Prostate gland (tissue), 2 donors: ENCODE data around the gene AKAP17A. TPM values are rescaled to one million over a fixed set of nuclear protein-coding genes. Genes with fewer than 3 reads are reported as not detected.
"Not testable (repeated sequence)": the region's sequence is repeated elsewhere in the genome, so short reads cannot be mapped to it uniquely, and the experiment has no call there.

Experiments
- DNase-seq: peaks from one replicate; pipeline ENCODE4 v3.0.0-alpha.2; 2019; ENCODE audit warnings: low spot score
- H3K27ac ChIP-seq, 2 donors: fragments of 200-600 bp; sonication (generic); 2 replicates each; pipeline ENCODE4 v1.5.1; 2017 to 2019
- H3K27me3 ChIP-seq: fragments of 200-600 bp; sonication (generic); replicated peaks from 2 replicates; pipeline ENCODE4 v1.5.1; 2019; ENCODE audit not compliant: insufficient read depth
- H3K36me3 ChIP-seq, 2 donors: fragments of 200-600 bp; sonication (generic); 1 replicate in 1 of 2; 2 replicates in 1 of 2; pipeline versions ENCODE4 v1.5.1 to v1.8.1; 2017 to 2019
- H3K4me1 ChIP-seq: fragments of 200-600 bp; sonication (generic); replicated peaks from 2 replicates; pipeline ENCODE4 v1.5.1; 2019
- H3K4me3 ChIP-seq, 2 donors: fragments of 200-600 bp; sonication (generic); 2 replicates each; pipeline ENCODE4 v1.5.1; 2017 to 2019
- H3K9me3 ChIP-seq: fragments of 200-600 bp; sonication (generic); 2 replicates; pipeline ENCODE4 v1.5.1; 2017
- CTCF ChIP-seq, 4 experiments: fragments of 200-600 bp in 2 of 4; fragments of 450-650 bp in 2 of 4; sonication (generic) in 2 of 4; IDR thresholded peaks; 1 replicate in 3 of 4; 2 replicates in 1 of 4; pipeline ENCODE4 v1.5.1; 2016 to 2019; ENCODE audit warnings: antibody characterized with exemption in 4 of 4, mild to moderate bottlenecking in 2 of 4, moderate library complexity in 2 of 4
- POLR2A ChIP-seq: fragments of 450-650 bp; IDR thresholded peaks from one replicate; pipeline ENCODE4 v1.6.1; 2016; ENCODE audit warnings: antibody characterized with exemption, mild to moderate bottlenecking
- POLR2AphosphoS5 ChIP-seq: sonication (generic); formaldehyde crosslinking; IDR thresholded peaks from one replicate; pipeline ENCODE4 v1.6.1; 2017; ENCODE audit warnings: antibody characterized with exemption
- WGBS: methylation state at CpG from one replicate; pipeline ENCODE4 v1.1.5; 2018; 5-methylcytosine and 5-hydroxymethylcytosine counted together
- intact Hi-C: fragments of 100-400 bp; cut with DNase I; formaldehyde crosslinking; loops from one replicate; pipeline ENCODE4 v1.14.2; 2022
- total RNA-seq, 2 donors: library from RNA; depleted of rRNA; stranded (reverse); fragments of >200 nt; gene quantifications; one replicate each; pipeline ENCODE4 v1.1.0, GENCODE V29; 2016

The AKAP17A gene
- total RNA-seq, 2 donors from 2014 or later = 45.5 to 97.7 TPM

- Histone ChIP-seq H3K9me3 (no peaks in the 10 kb centered on the region), H3K36me3 (no peaks in the 10 kb centered on the region), H3K27me3 (no peaks in the 10 kb centered on the region), H3K27ac (no peak overlapping the region), H3K4me3 (no peak overlapping the region), H3K4me1 (no peaks in the 10 kb centered on the region)
- WGBS = 84% methylated on average over 3 of the region's 3 CpGs
- DNase-seq = no peak
- TF ChIP-seq CTCF (IDR thresholded peaks at IDR 0.05) (no peak), POLR2AphosphoS5 (no peak), POLR2A (no peak)
- intact Hi-C loops = no loop called here
Measured at GRCh38 chrX:1551959-1552546, 39.4 kb upstream of the AKAP17A start.

GRCh38 chrX:1554469-1555210 is 36.8 kb upstream of the AKAP17A start:
- no peak overlapping the region for H3K27ac ChIP-seq
- intact Hi-C loops = no loop called here
- H3K36me3 ChIP-seq = no peaks in the 10 kb centered on the region
- TF ChIP-seq POLR2A (no peak), POLR2AphosphoS5 (no peak), CTCF (IDR thresholded peaks at IDR 0.05) (no peak)
- WGBS = 82% methylated on average over 19 of the region's 19 CpGs
- no peak for DNase-seq
- H3K4me3 ChIP-seq = no peak overlapping the region
- H3K27me3 ChIP-seq = no peaks in the 10 kb centered on the region
- no peaks in the 10 kb centered on the region for H3K9me3 ChIP-seq
- H3K4me1 ChIP-seq = no peaks in the 10 kb centered on the region

- no peaks in the 10 kb centered on the region for H3K27me3 ChIP-seq
- no peaks in the 10 kb centered on the region for H3K4me1 ChIP-seq
- no peaks in the 10 kb centered on the region for H3K36me3 ChIP-seq
- 92% methylated on average over 6 of the region's 6 CpGs for WGBS
- DNase-seq = no peak
- intact Hi-C loops = no loop called here
- no peaks in the 10 kb centered on the region for H3K9me3 ChIP-seq
- TF ChIP-seq POLR2A = no peak
- TF ChIP-seq CTCF (IDR thresholded peaks at IDR 0.05) = no peak
- no peak for TF ChIP-seq POLR2AphosphoS5
- H3K4me3 ChIP-seq = no peak overlapping the region
- H3K27ac ChIP-seq = no peak overlapping the region
Measured at GRCh38 chrX:1555370-1555769, 36.0 kb upstream of the AKAP17A start.

GRCh38 chrX:1557442-1557841 is 34.0 kb upstream of the AKAP17A start:
- intact Hi-C loops, H3K27me3 ChIP-seq, DNase-seq, H3K27ac ChIP-seq, H3K4me3 ChIP-seq, H3K9me3 ChIP-seq, H3K36me3 ChIP-seq, H3K4me1 ChIP-seq: not testable (repeated sequence)

- TF ChIP-seq POLR2AphosphoS5 = no peak
- no peak for TF ChIP-seq CTCF (IDR thresholded peaks at IDR 0.05)
- TF ChIP-seq POLR2A = no peak
- Histone ChIP-seq H3K36me3 (no peaks in the 10 kb centered on the region), H3K27me3 (no peaks in the 10 kb centered on the region), H3K4me3 (no peak overlapping the region), H3K4me1 (no peaks in the 10 kb centered on the region), H3K9me3 (no peaks in the 10 kb centered on the region), H3K27ac (no peak overlapping the region)
- intact Hi-C loops = no loop called here
- 82% methylated on average over 13 of the region's 13 CpGs for WGBS
- DNase-seq = no peak
Measured at GRCh38 chrX:1558761-1559468, 32.5 kb upstream of the AKAP17A start.
